ENCODE measurements around the gene RTN4R. TPM values are rescaled to one million over a fixed set of nuclear protein-coding genes. Genes with fewer than 3 reads are reported as not detected.

Gene RTN4R
- total and polyA plus RNA-seq, 2 experiments from 2014 or later = 10.6 to 38.4 TPM

GRCh38 chr22:20241579-20242392 is 26.3 kb downstream of the RTN4R start:
- Mint-ChIP-seq H3K27me3 (ENCODE audit: insufficient read depth, low read depth, poor library complexity) (peaks cover 10% of the 10 kb centered on the region), H3K36me3 (ENCODE audit: low read depth) (no peaks in the 10 kb centered on the region; the same call in 2 of the 3 replicates), H3K4me3 (no peak overlapping the region; the same call in 2 of the 3 replicates), H3K9me3 (no peaks in the 10 kb centered on the region; the same call in 2 of the 3 replicates), H3K4me1 (peaks cover 32% of the 10 kb centered on the region), H3K27ac (no peak overlapping the region)
- H3K4me3 ChIP-seq = no peak overlapping the region
- no peaks in the 10 kb centered on the region for H4K20me1 ChIP-seq (replicated peaks; ENCODE audit: insufficient read depth)
- no peak overlapping the region for H3K27ac ChIP-seq (ENCODE audit: low read depth)
- no peaks in the 10 kb centered on the region for H3K36me3 ChIP-seq (ENCODE audit: insufficient read depth)
- no peak overlapping the region for H3K4me2 ChIP-seq
- H2AFZ ChIP-seq = no peak overlapping the region
- DNase-seq (ENCODE audit: low spot score) = no peak
- TF ChIP-seq REST (IDR thresholded peaks at IDR 0.05; ENCODE audit: unreplicated experiment) (no peak), EZH2phosphoT487 (IDR thresholded peaks at IDR 0.05; ENCODE audit: unreplicated experiment) (no peak), ZNF331 (CRISPR knock-in tag; IDR thresholded peaks at IDR 0.05; ENCODE audit: low read depth) (no peak), NANOG (IDR thresholded peaks at IDR 0.05; ENCODE audit: borderline replicate concordance) (no peak), EZH2 (IDR thresholded peaks at IDR 0.05; ENCODE audit: low read depth, unreplicated experiment) (no peak), STAT1 (IDR thresholded peaks at IDR 0.05; ENCODE audit: unreplicated experiment) (no peak), ETS1 (IDR thresholded peaks at IDR 0.05) (no peak), CTCF (conservative IDR thresholded peaks at IDR 0.05; ENCODE audit: low read depth in 2 of 2) (no peak), JUNB (IDR thresholded peaks at IDR 0.05; ENCODE audit: unreplicated experiment) (no peak), CREB1 (CRISPR knock-in tag; IDR thresholded peaks at IDR 0.05; ENCODE audit: low read depth) (no peak), POLR2AphosphoS5 (IDR thresholded peaks at IDR 0.05; ENCODE audit: low read depth) (no peak), ZNF462 (CRISPR knock-in tag; IDR thresholded peaks at IDR 0.05) (no peak)
- peaks cover 8% of the 10 kb centered on the region for H3K4me1 ChIP-seq (ENCODE audit: insufficient read depth)
- H3K9me2 ChIP-seq (ENCODE audit: insufficient read depth) = no peaks in the 10 kb centered on the region
- ATAC-seq = no peak
- H3F3A ChIP-seq (replicated peaks; ENCODE audit: low read depth) = 0 out of 2 replicates have a peak, but pooled peaks cover 4% of the 10 kb centered on the region
- 0 out of 2 replicates have a peak, but pooled peaks cover 4% of the 10 kb centered on the region for H3K79me2 ChIP-seq (replicated peaks; ENCODE audit: insufficient read depth)
- H3K27me3 ChIP-seq (ENCODE audit: insufficient read depth) = no peaks in the 10 kb centered on the region
